Activated CD8-positive, alpha-beta T cell treated with anti-CD3 and anti-CD28 coated beads, Interleukin-2, amount 10 ng/mL, durations not matched to agents 7 days and 5 days (primary cell): ENCODE measurements around the gene KRAS. TPM values are rescaled to one million over a fixed set of nuclear protein-coding genes. Genes with fewer than 3 reads are reported as not detected.
A peak's percentile ranks its signal among the peaks of the same experiment; 100 is the strongest.

Experiments used
- ATAC-seq: fragments of 150-1000 bp; cut with Tn5 transposase; one replicate; pipeline ENCODE4 v1.10.0; 2021; ENCODE audit warnings: moderate library complexity
- CTCF ChIA-PET: fragments of 350-600 bp; sonication (Branson Sonifier 250); formaldehyde crosslinking; loops from one replicate; lab custom pipeline; 2021; ENCODE audit warnings: antibody characterized with exemption; lab: Charles Lee
- POLR2A ChIA-PET: fragments of 350-600 bp; sonication (Branson Sonifier 250); formaldehyde crosslinking; loops from one replicate; lab custom pipeline; 2021; ENCODE audit warnings: antibody characterized with exemption; lab: Charles Lee
- DNase-seq: peaks from one replicate; pipeline ENCODE4 v3.0.0-alpha.2; 2020
- H3K27ac Mint-ChIP-seq: one replicate; pipeline ENCODE4 v1.8.0; 2021; ENCODE audit warnings: mild to moderate bottlenecking, mixed read lengths
- H3K27me3 Mint-ChIP-seq: one replicate; pipeline ENCODE4 v1.8.0; 2021; ENCODE audit warnings: low read depth, mixed read lengths
- H3K36me3 Mint-ChIP-seq: one replicate; pipeline ENCODE4 v1.8.0; 2021; ENCODE audit warnings: low read depth, mixed read lengths
- H3K4me1 Mint-ChIP-seq: one replicate; pipeline ENCODE4 v1.8.0; 2021; ENCODE audit warnings: low read depth, mixed read lengths
- H3K4me3 Mint-ChIP-seq: one replicate; pipeline ENCODE4 v1.8.0; 2021; ENCODE audit warnings: mild to moderate bottlenecking, mixed read lengths
- H3K9me3 Mint-ChIP-seq: one replicate; pipeline ENCODE4 v1.8.0; 2022; ENCODE audit warnings: mixed read lengths; ENCODE audit not compliant: insufficient read depth
- total RNA-seq, 2 experiments: library from RNA; stranded (reverse); gene quantifications; one replicate each; pipeline ENCODE4 v1.2.3, GENCODE V29; 2021

KRAS gene
- total RNA-seq, 2 experiments from 2014 or later = 33.4 to 37.6 TPM

DNA sequence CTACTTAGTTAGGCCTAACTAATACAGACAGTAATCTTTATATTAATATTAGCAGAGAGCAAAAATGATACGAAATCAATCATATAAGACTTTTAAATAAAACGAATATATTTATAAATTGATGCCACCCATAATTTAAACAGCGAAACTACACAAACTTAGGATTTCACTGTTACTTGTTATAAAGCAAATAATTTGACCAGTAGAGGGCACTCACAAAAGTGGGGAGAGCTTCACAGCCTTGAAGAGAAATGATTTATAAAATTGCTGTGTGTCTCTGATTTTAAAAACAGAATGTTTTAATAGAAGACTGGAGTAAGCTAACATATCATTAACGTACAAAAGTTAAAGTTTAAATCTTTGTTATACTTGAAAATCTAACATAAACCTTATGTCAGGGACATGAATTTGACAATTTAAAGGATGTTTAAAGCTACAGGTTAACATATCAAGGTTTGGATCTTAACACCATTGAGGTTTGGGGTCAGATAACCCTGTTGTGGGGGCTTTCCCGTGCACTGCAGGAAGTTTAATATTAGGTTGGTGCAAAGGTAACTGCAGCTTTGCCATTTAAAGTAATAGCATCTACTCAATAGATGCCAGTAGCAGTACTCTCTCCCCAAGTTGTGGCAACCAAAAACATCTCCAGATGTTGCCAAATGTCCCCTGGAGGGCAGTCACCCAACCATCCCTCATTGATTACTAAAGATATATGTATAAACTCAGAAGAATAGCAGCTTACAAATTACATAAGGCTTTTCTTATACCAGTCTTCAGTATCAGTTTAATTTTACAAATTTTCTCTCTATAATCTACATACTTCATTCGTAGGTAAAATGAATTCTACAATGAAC, 9.3 kb downstream of the KRAS start:
- no peak overlapping the region for H3K27ac Mint-ChIP-seq
- CTCF ChIA-PET = interaction anchor here (0.7 to 1.9 kb wide), 38 partner anchors 8 to 249 kb away, joined by 3 to 17 read pairs (median 5); partner anchors contain the start of genes DNAI7, ETFRF1 and KRAS
- peaks cover 22% of the 10 kb centered on the region for H3K4me1 Mint-ChIP-seq

DNA sequence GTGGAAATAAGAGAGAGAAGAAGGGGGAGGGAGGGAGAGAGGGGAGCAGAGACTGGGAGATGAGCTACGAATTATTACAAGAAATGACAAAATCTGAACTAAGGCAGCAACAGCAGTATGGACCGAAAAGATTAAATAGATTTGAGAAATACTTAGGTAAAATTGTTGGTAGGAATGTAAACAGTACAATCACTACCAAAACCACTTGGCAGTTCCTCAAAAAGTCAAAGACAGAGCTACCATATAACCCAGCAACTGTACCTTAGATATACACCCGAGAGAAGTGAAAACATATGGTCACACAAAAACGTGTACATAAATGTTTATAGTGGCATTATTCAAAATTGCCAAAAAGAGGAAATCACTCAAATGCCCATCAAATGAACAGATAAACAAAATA, 14.1 kb downstream of the KRAS start:
- ChIA-PET CTCF (no interaction called here), POLR2A (no interaction called here)
- no peak for DNase-seq
- Mint-ChIP-seq H3K4me3 (no peak overlapping the region), H3K4me1 (peaks cover 9% of the 10 kb centered on the region), H3K36me3 (peaks cover 54% of the 10 kb centered on the region), H3K27me3 (no peaks in the 10 kb centered on the region), H3K9me3 (no peaks in the 10 kb centered on the region), H3K27ac (no peak overlapping the region)
- no peak for ATAC-seq

More for the DNA sequence above, 9.3 kb downstream of the KRAS start:
- peak; percentile 90 for ATAC-seq
- H3K36me3 Mint-ChIP-seq = peaks cover 65% of the 10 kb centered on the region
- H3K9me3 Mint-ChIP-seq = no peaks in the 10 kb centered on the region
- DNase-seq = peak; percentile 63
- no peak overlapping the region for H3K4me3 Mint-ChIP-seq
- POLR2A ChIA-PET = interaction anchor here (0.8 to 1.5 kb wide), 4 partner anchors 10 to 148 kb away, joined by 3 to 14 read pairs (median 3); partner anchors contain the start of gene KRAS
- H3K27me3 Mint-ChIP-seq = no peaks in the 10 kb centered on the region

GRCh38 chr12:25236190-25236589, 14.5 kb downstream of the KRAS start:
- H3K9me3 Mint-ChIP-seq = no peaks in the 10 kb centered on the region
- ChIA-PET POLR2A (no interaction called here), CTCF (no interaction called here)
- peaks cover 51% of the 10 kb centered on the region for H3K36me3 Mint-ChIP-seq
- no peak overlapping the region for H3K4me3 Mint-ChIP-seq
- H3K27me3 Mint-ChIP-seq = no peaks in the 10 kb centered on the region
- DNase-seq (no peak), ATAC-seq (no peak)
- H3K27ac Mint-ChIP-seq = no peak overlapping the region
- peaks cover 5% of the 10 kb centered on the region for H3K4me1 Mint-ChIP-seq

- Mint-ChIP-seq H3K27ac (no peak overlapping the region), H3K27me3 (no peaks in the 10 kb centered on the region), H3K4me1 (no peaks in the 10 kb centered on the region), H3K36me3 (peaks cover 24% of the 10 kb centered on the region), H3K4me3 (no peak overlapping the region), H3K9me3 (no peaks in the 10 kb centered on the region)
- ATAC-seq (no peak), DNase-seq (no peak)
- ChIA-PET POLR2A (interaction anchor here (1.3 kb wide), 1 partner anchor 175 kb away, joined by 4 read pairs; no protein-coding TSS in a partner anchor), CTCF (interaction anchor here (0.9 to 2.2 kb wide), 2 partner anchors 26 to 28 kb away, joined by 3 to 8 read pairs; no protein-coding TSS in a partner anchor)
These were observed 37.4 kb downstream of the KRAS start for GRCh38 chr12:25213338-25213737.

DNA sequence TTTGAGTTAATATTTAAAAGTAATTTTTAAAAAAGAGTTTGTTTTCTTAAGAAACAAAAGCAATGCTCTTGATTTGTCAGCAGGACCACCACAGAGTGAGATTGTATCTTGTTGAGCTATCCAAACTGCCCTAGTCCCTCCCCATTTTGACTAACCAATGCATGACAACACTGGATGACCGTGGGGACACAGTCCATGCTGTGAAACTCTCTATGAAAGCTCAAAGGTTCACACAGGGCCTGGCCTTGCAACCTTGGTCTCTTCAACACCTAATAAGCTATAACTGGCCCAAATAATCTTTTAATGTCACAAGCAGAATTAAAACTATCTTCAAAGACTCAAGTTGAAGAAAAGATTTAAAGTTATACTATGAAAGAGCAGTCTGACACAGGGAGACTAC, 42.2 kb downstream of the KRAS start:
- no peaks in the 10 kb centered on the region for H3K9me3 Mint-ChIP-seq
- no peaks in the 10 kb centered on the region for H3K4me1 Mint-ChIP-seq
- H3K27me3 Mint-ChIP-seq = no peaks in the 10 kb centered on the region
- H3K36me3 Mint-ChIP-seq = peaks cover 22% of the 10 kb centered on the region
- no peak overlapping the region for H3K27ac Mint-ChIP-seq
- CTCF ChIA-PET = interaction anchor here (1.0 to 1.6 kb wide), 3 partner anchors 14 to 179 kb away, joined by 3 to 11 read pairs (median 3); partner anchors contain the start of genes DNAI7 and ETFRF1
- ATAC-seq (no peak), DNase-seq (no peak)
- POLR2A ChIA-PET = interaction anchor here (0.6 kb wide), 1 partner anchor 243 kb away, joined by 3 read pairs; no protein-coding TSS in a partner anchor
- no peak overlapping the region for H3K4me3 Mint-ChIP-seq

GRCh38 chr12:25207846-25208245, 42.9 kb downstream of the KRAS start:
- ATAC-seq (no peak), DNase-seq (no peak)
- Mint-ChIP-seq H3K4me3 (no peak overlapping the region), H3K36me3 (peaks cover 27% of the 10 kb centered on the region), H3K4me1 (no peaks in the 10 kb centered on the region), H3K27me3 (no peaks in the 10 kb centered on the region), H3K27ac (no peak overlapping the region), H3K9me3 (no peaks in the 10 kb centered on the region)
- CTCF ChIA-PET = interaction anchor here (1.2 to 1.6 kb wide), 3 partner anchors 53 to 180 kb away, joined by 3 to 11 read pairs (median 4); no protein-coding TSS in a partner anchor
- POLR2A ChIA-PET = no interaction called here

DNA sequence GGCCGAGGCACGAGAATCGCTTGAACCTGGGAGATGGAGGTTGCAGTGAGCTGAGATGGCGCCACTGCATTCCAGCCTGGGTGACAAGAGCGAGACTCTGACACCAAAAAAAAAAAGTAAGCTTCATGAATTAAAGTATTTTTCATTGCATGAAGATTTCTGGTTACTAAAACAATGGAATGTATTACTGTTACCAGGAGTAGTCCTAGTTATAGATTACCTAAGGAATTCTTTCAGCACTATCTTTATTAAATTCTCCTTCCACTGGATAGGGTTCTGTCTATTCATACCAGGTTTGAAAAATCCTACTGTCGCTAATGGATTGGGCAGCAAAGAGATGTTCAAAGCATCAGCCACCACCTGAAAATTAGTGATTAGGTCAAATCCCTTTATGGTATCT, 43.3 kb downstream of the KRAS start:
- ChIA-PET POLR2A (interaction anchor here (0.7 kb wide), 1 partner anchor 13 kb away, joined by 3 read pairs; the partner anchor contains the start of genes DNAI7 and ETFRF1), CTCF (interaction anchor here (1.2 kb wide), 1 partner anchor 180 kb away, joined by 4 read pairs; no protein-coding TSS in a partner anchor)
- Mint-ChIP-seq H3K27me3 (no peaks in the 10 kb centered on the region), H3K9me3 (no peaks in the 10 kb centered on the region), H3K4me3 (no peak overlapping the region), H3K27ac (no peak overlapping the region), H3K36me3 (peaks cover 28% of the 10 kb centered on the region), H3K4me1 (no peaks in the 10 kb centered on the region)
- DNase-seq (no peak), ATAC-seq (no peak)

DNA sequence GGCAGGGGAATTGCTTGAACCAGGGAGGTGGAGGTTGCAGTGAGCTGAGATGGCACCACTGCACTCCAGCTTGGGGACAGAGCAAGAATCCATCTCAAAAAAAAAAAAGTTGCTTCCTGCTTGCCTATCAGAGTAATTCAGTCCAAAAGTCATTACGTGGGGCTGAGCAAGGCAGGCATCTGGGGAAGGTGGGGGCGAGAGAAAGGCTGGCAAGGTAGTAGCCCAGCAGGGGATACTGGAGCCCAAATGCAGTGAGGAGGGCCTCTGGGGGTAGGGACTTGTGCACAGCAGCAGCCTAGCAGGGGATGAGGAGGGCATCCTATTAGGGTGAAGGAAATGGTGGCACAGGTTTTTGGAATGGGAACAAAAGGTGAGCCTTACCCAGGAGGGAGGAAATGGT, 48.6 kb downstream of the KRAS start:
- Mint-ChIP-seq H3K27ac (no peak overlapping the region), H3K27me3 (no peaks in the 10 kb centered on the region), H3K9me3 (no peaks in the 10 kb centered on the region), H3K4me1 (no peaks in the 10 kb centered on the region), H3K4me3 (no peak overlapping the region), H3K36me3 (peaks cover 21% of the 10 kb centered on the region)
- ATAC-seq (no peak), DNase-seq (no peak)
- ChIA-PET POLR2A (no interaction called here), CTCF (no interaction called here)

DNA sequence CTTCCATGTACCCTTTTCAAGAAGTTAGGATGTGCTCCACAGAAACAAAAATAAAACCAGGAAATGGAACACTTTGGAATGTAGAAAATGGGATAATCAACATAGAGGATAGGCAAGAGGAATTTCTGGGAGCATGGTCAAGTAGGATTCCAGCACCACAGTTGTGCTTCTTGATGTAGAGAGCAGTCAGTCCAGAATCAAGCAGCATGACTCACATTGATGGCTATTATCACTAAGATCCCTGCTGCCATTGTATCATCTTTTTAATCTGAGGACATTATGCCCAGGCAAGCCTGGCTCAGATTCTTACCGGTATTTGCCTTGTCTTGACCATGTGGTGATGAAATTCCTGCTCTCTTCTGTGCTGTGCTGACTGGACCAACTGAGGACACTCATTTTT, 50.0 kb downstream of the KRAS start:
- Mint-ChIP-seq H3K9me3 (no peaks in the 10 kb centered on the region), H3K4me3 (no peak overlapping the region), H3K36me3 (peaks cover 16% of the 10 kb centered on the region), H3K27me3 (no peaks in the 10 kb centered on the region), H3K27ac (no peak overlapping the region), H3K4me1 (peaks cover 9% of the 10 kb centered on the region)
- ATAC-seq (no peak), DNase-seq (no peak)
- CTCF ChIA-PET = no interaction called here
- POLR2A ChIA-PET = no interaction called here

- CTCF ChIA-PET = interaction anchor here (2.5 to 2.8 kb wide), 2 partner anchors 44 to 190 kb away, joined by 8 to 11 read pairs; no protein-coding TSS in a partner anchor
- DNase-seq = no peak
- H3K27ac Mint-ChIP-seq = no peak overlapping the region
- no peaks in the 10 kb centered on the region for H3K27me3 Mint-ChIP-seq
- H3K9me3 Mint-ChIP-seq = no peaks in the 10 kb centered on the region
- POLR2A ChIA-PET = no interaction called here
- H3K4me1 Mint-ChIP-seq = peaks cover 19% of the 10 kb centered on the region
- H3K4me3 Mint-ChIP-seq = no peak overlapping the region
- ATAC-seq = no peak
- H3K36me3 Mint-ChIP-seq = peaks cover 11% of the 10 kb centered on the region
These were observed 53.1 kb downstream of the KRAS start for GRCh38 chr12:25197608-25198007.

DNA sequence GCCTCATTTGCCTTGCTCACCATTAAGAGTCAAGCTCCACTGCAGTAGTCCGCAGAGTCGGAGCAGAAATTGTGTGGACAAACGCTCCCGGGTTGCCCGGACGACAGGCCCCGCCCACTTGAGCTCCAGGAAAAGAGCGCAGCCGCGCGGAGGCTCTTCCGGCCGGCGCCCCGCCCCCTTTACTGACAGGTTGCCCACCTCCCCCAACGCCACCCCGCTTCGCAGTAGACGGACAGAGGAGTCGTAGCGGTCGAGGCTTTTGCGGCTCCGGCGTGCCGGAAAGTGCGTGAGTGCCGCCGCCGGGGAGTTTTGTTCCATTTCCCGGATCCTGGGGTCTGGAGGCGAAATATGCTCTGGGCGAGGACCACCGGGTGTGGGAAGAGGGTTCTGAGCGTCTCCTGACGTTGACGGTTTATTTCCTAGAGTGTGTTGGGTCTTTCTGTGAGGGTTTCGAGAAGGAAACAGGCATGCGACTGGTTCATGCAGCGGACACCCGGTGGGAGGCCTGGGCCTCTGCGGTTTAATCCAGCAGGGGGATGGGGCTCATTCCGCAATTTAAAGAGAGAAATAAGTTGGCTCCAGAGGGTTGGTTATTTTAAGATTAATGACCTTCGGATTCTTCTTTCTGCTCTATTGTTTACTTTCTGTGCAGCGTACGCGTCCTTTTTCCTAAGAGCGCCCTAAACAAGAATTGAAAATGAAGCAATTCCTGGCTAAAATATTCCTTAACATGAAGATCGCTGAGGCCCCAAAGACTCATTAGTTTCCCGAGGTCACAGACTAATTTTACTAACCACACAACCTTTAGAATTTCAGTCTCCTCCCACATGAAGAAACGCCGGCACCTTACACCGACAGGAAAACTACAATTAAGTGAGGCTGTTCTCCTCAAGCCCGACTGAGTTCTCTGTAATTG, 55.4 kb downstream of the KRAS start, which contains the start of the genes DNAI7 and ETFRF1:
Gene DNAI7 (minus strand): TSS at position 105 of the 916 bp plus-strand sequence. CDS start 82 bp downstream, at position 23.
Gene ETFRF1 (plus strand): TSS at position 182 of the 916 bp plus-strand sequence. CDS start 8,720 bp downstream, outside the sequence.
- peak within 1 kb of the TSS; percentile 93 for H3K4me3 Mint-ChIP-seq
- DNase-seq (peak; percentile 98), ATAC-seq (peak; percentile 95)
- ChIA-PET POLR2A (interaction anchor here (1.1 to 3.0 kb wide), 4 partner anchors 12 to 194 kb away, joined by 3 to 7 read pairs (median 3); partner anchors contain the start of gene KRAS), CTCF (interaction anchor here (0.9 to 2.4 kb wide), 5 partner anchors 10 to 384 kb away, joined by 3 to 12 read pairs (median 4); no protein-coding TSS in a partner anchor)
- no peaks in the 10 kb centered on the region for H3K9me3 Mint-ChIP-seq
- peaks cover 19% of the 10 kb centered on the region for H3K4me1 Mint-ChIP-seq
- peaks cover 6% of the 10 kb centered on the region for H3K36me3 Mint-ChIP-seq
- H3K27ac Mint-ChIP-seq = peak within 1 kb of the TSS; percentile 88
- no peaks in the 10 kb centered on the region for H3K27me3 Mint-ChIP-seq
